Activated CD4-positive, alpha-beta T cell treated with anti-CD3 and anti-CD28 coated beads for 1 hour (primary cell): ENCODE results near the gene MAT1A.
"Not testable (repeated sequence)": the region's sequence is repeated elsewhere in the genome, so short reads cannot be mapped to it uniquely, and the experiment has no call there.

Experiments used
- DNase-seq: peaks from one replicate; pipeline ENCODE4 v3.0.0-alpha.2; 2020

The MAT1A gene

GRCh38 chr10:80264081-80265056 lies 25.1 kb downstream of the MAT1A start:
- no peak for DNase-seq

DNA sequence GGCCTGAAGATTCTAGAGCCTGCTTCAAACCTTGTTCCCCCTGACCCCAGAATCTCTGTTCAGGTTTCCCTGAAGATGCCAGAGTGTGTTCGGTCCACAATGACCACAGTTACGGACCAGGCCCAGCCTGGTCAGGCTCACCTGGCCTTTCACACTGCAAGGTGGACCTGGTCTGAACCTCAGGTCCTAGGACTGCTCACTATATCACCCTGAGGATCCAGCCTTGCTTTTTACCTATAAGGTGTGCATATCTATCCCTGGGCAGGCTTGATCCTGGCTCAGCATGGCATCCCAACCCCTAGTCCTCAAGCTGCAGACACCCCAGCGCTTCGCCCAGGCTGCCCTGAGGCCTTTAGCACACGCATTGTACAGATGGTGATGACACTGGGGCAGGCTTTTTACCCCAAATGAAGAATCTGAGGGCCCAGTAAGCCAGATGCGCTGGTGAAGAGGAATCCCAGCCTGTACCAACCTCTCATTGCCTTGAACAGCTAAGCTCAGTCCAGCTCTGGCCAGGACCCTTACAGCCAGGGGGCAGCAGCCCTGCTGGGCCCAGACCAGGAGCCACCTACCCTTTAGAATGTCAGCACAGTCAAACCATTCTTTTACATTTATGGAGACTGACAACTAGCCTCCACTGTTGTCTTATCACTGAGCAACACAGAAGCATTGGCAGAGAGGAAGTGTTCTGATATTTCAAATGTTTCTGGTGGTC lies 28.0 kb downstream of the MAT1A start:
- DNase-seq, result no peak

DNA sequence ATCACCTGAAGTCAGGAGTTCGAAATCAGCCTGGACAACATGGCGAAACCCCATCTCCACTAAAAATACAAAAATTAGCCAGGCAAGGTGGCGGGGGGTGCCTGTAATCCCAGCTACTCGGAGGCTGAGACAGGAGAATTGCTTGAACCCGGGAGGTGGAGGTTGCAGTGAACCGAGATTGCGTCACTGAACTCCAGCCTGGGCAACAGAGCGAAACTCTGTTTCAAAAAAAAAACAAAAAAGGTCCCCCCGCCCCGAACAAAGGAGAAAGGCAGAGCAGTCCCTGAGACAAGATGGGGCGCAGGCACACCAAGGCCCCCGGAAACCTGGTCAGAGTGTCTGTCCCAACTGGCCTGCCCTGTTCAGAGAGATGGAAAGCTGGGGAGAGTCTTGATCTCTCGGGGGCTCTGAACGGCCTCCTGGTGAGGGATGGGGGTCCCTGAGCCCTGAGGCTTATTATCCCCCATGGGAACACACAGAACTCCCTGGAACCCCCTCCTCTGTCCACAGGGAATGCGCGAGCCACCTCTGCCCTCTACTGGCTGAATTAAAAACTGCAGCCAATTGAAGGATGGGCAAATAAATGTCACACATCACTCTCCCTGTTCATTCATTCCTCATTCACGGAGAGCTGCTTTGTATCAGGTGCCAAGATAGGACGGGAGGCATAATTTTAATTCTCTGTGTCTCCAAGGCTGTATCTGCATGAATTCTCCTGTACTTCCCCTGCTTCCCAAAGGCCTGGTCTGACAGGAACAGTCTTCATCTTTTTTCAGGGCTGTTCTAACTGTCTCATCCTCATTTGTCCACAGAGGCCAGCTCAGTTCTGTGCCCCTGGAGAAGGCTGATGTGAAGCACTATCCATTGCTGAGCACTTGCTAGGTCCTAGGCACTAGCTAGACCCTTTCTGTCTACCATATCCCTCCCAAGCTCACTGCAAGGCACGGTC lies 28.9 kb downstream of the MAT1A start:
- no peak for DNase-seq

DNA sequence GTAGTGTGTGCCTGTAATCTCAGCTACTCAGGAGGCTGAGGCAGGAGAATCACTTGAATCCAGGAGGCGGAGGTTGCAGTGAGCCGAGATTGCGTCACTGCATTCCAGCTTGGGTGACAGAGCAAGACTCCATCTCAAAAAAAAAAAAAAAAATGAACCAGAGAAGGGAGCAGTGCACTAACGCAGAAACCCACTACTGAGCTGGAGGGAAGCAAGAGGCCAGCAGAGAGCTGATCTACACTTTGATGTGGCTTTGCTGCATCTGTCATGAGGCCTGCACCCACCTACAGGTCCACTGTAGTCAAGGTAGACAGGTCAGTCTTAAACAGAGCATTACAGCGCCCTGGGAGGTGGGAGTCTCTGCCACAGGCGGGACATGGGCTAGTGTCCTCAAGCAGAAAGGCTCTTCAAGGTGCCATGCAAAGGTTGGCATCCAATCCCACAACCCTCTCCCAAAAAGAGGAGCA lies 30.0 kb downstream of the MAT1A start:
- DNase-seq, result no peak

GRCh38 chr10:80256798-80257197 lies 32.7 kb downstream of the MAT1A start:
- DNase-seq, result not testable (repeated sequence)

GRCh38 chr10:80254726-80255125 lies 34.7 kb downstream of the MAT1A start:
- DNase-seq, result not testable (repeated sequence)

DNA sequence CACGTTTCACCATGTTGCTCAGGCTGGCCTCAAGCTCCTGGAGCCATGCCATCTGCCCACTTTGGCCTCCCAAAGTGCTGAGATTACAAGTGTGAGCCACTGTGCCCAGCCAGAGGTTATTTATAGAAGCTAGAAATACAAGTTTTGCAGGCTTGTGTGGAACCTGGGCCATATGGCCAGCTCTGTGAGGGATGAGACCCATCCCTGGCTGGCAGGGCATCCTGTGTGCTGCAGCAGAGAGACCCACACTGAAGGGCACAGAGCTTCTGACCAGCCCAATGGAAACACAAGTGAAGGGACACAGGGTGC lies 35.5 kb downstream of the MAT1A start:
- DNase-seq, result not testable (repeated sequence)

DNA sequence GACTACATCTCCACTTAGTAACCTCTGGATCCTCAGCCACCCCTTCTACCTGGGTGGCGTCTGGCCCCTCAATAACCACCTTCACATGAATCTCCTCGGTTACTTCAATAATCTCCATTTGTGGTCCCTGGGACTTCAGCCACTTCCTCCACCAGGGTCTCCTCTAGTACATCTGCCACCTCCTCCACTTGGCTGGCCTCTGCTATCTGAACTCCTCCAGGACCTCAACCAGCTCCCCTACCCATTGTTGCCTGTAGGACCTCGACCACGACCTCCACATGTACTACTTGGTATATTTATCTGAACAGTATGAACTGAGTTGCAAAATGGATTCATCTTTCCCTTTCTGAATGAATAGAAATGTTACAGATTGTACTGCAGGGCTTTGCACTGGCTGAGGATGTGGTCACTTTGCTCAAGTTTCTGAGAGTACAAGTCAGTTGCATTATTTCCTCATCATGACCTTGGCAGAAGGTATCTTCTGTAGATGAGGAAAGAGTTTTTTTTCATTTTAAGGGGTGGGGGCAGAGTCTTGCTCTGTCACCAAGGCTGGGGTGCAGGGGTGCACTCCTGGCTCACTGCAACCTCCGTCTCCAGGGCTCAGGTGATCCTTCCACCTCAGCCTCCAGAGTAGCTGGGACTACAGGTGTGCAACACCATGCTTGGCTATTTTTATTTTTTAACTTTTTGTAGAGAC lies 36.0 kb downstream of the MAT1A start:
- no peak for DNase-seq

- no peak for DNase-seq
Observed at GRCh38 chr10:80252296-80252887, 37.1 kb downstream of the MAT1A start.

GRCh38 chr10:80251703-80252280 lies 37.7 kb downstream of the MAT1A start:
- DNase-seq, result not testable (repeated sequence)

GRCh38 chr10:80250399-80250798 lies 39.1 kb downstream of the MAT1A start:
- DNase-seq, result not testable (repeated sequence)

DNA sequence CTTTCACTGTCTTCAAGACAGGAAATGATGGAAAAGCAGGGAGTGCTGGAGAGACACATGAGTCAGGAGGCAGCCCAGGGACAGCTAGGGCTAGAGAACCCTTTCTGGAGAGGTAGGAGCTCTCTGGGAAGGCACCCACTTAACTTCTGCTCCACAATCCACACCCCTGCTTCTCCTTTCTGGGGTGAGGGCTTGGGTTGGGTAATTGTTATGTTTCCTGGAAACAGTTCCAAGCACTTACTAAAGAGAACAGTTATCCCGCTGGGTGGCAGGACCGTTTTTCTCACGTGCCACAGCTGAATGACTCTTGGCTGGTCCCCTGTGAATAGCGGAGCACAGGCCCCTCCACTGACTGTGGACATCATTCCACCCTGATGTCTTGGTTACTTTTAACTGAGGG lies 39.6 kb downstream of the MAT1A start:
- DNase-seq, result not testable (repeated sequence)

DNA sequence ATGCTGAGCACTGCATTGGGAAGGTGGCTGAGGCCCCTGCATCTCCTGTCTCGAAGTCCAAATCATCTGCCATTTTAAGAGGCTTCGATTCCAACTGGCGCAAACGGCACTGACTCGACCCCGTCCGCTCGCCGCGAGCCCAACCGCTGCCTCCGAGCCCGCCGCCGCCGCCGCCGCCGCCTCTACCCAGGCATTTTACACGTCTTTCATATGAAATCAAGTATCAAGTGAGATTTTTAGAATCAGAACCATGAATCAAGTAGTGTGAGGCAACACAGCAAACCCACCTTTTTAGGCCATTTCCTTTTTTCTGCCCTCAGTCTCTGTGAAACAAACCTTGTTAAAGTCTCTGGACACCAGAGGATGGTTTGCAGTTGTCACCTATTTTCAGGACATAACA lies 41.8 kb downstream of the MAT1A start:
- DNase-seq, result not testable (repeated sequence)

- not testable (repeated sequence) for DNase-seq
Observed at GRCh38 chr10:80244371-80244770, 45.1 kb downstream of the MAT1A start.

DNA sequence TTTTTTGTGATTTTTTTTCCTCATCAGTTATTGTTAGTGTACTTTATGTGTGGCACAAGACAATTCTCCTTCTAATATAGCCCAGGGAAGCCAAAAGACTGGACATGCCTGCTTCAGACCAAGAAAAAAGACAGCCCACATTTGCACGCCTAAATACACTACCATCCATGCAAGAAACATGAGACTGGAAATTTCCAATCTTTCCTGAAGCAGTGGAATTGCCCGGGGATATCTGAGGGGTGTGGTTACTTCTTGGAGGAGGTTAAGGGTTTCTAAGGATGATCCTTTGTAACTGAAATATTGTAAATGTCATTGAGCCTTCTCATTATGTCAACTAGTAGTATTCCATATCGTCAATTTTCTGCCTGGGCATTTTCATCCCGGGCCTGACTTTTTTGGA lies 47.1 kb downstream of the MAT1A start:
- DNase-seq, result not testable (repeated sequence)

GRCh38 chr10:80236457-80236856 lies 53.0 kb downstream of the MAT1A start:
- DNase-seq, result not testable (repeated sequence)

GRCh38 chr10:80234331-80235235 lies 54.9 kb downstream of the MAT1A start:
- not testable (repeated sequence) for DNase-seq

DNA sequence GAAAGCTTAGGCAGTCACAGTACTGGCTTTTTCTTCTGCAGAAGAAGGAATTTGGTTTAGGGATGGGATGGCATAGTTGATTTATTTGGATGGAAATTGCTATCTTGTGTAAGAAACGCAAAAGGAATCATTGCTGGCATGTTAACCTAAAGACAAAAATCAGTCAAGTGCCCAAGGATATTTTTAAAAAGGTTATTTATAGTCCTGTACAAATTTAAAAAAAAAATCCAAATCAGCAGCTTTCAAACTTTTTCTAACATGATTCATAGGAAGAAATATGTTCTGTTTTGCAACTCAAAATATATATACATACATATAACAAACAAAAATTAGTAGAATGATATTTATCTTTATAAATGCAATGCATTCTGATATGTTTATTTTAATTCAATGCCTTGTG lies 55.6 kb downstream of the MAT1A start:
- DNase-seq, result not testable (repeated sequence)

GRCh38 chr10:80226723-80227122 lies 62.7 kb downstream of the MAT1A start:
- DNase-seq, result not testable (repeated sequence)

DNA sequence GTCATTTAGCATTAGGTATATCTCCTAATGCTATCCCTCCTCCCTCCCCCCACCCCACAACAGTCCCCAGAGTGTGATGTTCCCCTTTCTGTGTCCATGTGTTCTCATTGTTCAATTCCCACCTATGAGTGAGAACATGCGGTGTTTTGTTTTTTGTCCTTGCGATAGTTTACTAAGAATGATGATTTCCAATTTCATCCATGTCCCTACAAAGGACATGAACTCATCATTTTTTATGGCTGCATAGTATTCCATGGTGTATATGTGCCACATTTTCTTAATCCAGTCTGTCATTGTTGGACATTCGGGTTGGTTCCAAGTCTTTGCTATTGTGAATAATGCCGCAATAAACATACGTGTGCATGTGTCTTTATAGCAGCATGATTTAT lies 66.4 kb downstream of the MAT1A start:
- DNase-seq, result not testable (repeated sequence)
